ENCODE measurements around the gene GCN1.

GCN1 gene

GRCh38 chr12:120098756-120099470 lies 95.6 kb downstream of the GCN1 start:
- Histone ChIP-seq H3K9ac (ENCODE audit: low read depth, low read length, poor library complexity, severe bottlenecking) (no peak overlapping the region), H3K9me3 (ENCODE audit: insufficient read depth, low read depth, low read length) (no peaks in the 10 kb centered on the region), H2AFZ (ENCODE audit: low read length) (no peak overlapping the region), H3K4me2 (ENCODE audit: low read depth, low read length, poor library complexity, severe bottlenecking) (no peak overlapping the region), H3K4me3 (ENCODE audit: low read length, poor library complexity, severe bottlenecking) (no peak overlapping the region), H3K27me3 (ENCODE audit: insufficient read depth, low read length, poor library complexity, severe bottlenecking) (no peaks in the 10 kb centered on the region), H3K9me2 (replicated peaks; ENCODE audit: low read depth, low read length) (no peaks in the 10 kb centered on the region), H3K36me3 (ENCODE audit: insufficient read depth, low read length) (peaks cover 83% of the 10 kb centered on the region; the same call in 1 of the 2 replicates), H4K20me1 (ENCODE audit: insufficient read depth, low read length, poor library complexity, severe bottlenecking) (peaks cover 39% of the 10 kb centered on the region), H3K79me2 (ENCODE audit: insufficient read depth, low read length) (peaks cover 40% of the 10 kb centered on the region), H3K4me1 (ENCODE audit: insufficient read depth, low read length, poor library complexity, severe bottlenecking) (peaks cover 8% of the 10 kb centered on the region), H3F3A (ENCODE audit: low read depth) (no peaks in the 10 kb centered on the region)
- no peak for TF ChIP-seq EZH2phosphoT487 (IDR thresholded peaks at IDR 0.05; ENCODE audit: borderline replicate concordance)
- no peak for TF ChIP-seq CTCF (conservative IDR thresholded peaks at IDR 0.05; ENCODE audit: low read length)

DNA sequence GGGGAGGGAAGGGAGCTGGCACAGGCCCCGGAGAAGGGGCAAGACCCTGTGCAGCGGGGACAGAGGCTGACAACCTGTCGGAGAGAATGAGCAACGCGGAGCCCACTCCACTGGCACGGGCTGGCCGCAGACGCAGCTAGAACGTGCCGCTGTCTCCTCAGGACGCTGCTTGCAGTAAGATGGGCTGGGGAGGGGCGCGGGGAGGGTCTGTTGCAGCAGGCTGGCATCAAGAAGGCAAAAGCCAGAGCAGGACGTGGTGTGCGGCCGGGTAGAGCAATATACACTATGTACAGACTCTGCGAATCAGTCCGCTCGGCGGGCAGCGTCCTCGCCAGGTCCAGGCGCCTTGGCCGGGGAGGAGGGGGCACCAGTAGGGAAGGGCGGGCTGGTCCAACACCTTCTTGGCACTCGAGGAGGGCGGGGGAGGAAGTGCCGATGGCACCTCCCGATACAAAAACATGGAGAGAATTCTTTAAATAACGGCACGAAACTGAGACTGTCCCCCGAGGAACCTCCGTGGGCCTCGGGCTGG lies 97.8 kb downstream of the GCN1 start:
- H2AFZ ChIP-seq (ENCODE audit: low read length), result no peak overlapping the region
- H3F3A ChIP-seq (ENCODE audit: low read depth), result no peaks in the 10 kb centered on the region
- TF ChIP-seq EZH2phosphoT487 (IDR thresholded peaks at IDR 0.05; ENCODE audit: borderline replicate concordance) (no peak), CTCF (conservative IDR thresholded peaks at IDR 0.05; ENCODE audit: low read length) (no peak)
- peaks cover 17% of the 10 kb centered on the region for H4K20me1 ChIP-seq (ENCODE audit: insufficient read depth, low read length, poor library complexity, severe bottlenecking)
- H3K9me2 ChIP-seq (replicated peaks; ENCODE audit: low read depth, low read length), result no peaks in the 10 kb centered on the region
- no peaks in the 10 kb centered on the region for H3K27me3 ChIP-seq (ENCODE audit: insufficient read depth, low read length, poor library complexity, severe bottlenecking)
- no peak overlapping the region for H3K9ac ChIP-seq (ENCODE audit: low read depth, low read length, poor library complexity, severe bottlenecking)
- peaks cover 13% of the 10 kb centered on the region for H3K4me1 ChIP-seq (ENCODE audit: insufficient read depth, low read length, poor library complexity, severe bottlenecking)
- H3K4me3 ChIP-seq (ENCODE audit: low read length, poor library complexity, severe bottlenecking), result no peak overlapping the region
- peaks cover 62% of the 10 kb centered on the region; the same call in 1 of the 2 replicates for H3K36me3 ChIP-seq (ENCODE audit: insufficient read depth, low read length)
- H3K9me3 ChIP-seq (ENCODE audit: insufficient read depth, low read depth, low read length), result no peaks in the 10 kb centered on the region
- H3K79me2 ChIP-seq (ENCODE audit: insufficient read depth, low read length), result peaks cover 20% of the 10 kb centered on the region; the same call in 1 of the 2 replicates
- no peak overlapping the region for H3K4me2 ChIP-seq (ENCODE audit: low read depth, low read length, poor library complexity, severe bottlenecking)

GRCh38 chr12:120095736-120096135 lies 98.8 kb downstream of the GCN1 start:
- Histone ChIP-seq H4K20me1 (ENCODE audit: insufficient read depth, low read length, poor library complexity, severe bottlenecking) (peaks cover 12% of the 10 kb centered on the region), H2AFZ (ENCODE audit: low read length) (no peak overlapping the region), H3K79me2 (ENCODE audit: insufficient read depth, low read length) (peaks cover 11% of the 10 kb centered on the region; the same call in 1 of the 2 replicates), H3K4me3 (ENCODE audit: low read length, poor library complexity, severe bottlenecking) (no peak overlapping the region), H3K36me3 (ENCODE audit: insufficient read depth, low read length) (peaks cover 52% of the 10 kb centered on the region; the same call in 1 of the 2 replicates), H3K4me2 (ENCODE audit: low read depth, low read length, poor library complexity, severe bottlenecking) (no peak overlapping the region), H3K9me2 (replicated peaks; ENCODE audit: low read depth, low read length) (no peaks in the 10 kb centered on the region), H3K9me3 (ENCODE audit: insufficient read depth, low read depth, low read length) (no peaks in the 10 kb centered on the region), H3K27me3 (ENCODE audit: insufficient read depth, low read length, poor library complexity, severe bottlenecking) (no peaks in the 10 kb centered on the region), H3F3A (ENCODE audit: low read depth) (no peaks in the 10 kb centered on the region), H3K9ac (ENCODE audit: low read depth, low read length, poor library complexity, severe bottlenecking) (no peak overlapping the region), H3K4me1 (ENCODE audit: insufficient read depth, low read length, poor library complexity, severe bottlenecking) (peaks cover 13% of the 10 kb centered on the region)
- no peak for TF ChIP-seq CTCF (conservative IDR thresholded peaks at IDR 0.05; ENCODE audit: low read length)
- no peak for TF ChIP-seq EZH2phosphoT487 (IDR thresholded peaks at IDR 0.05; ENCODE audit: borderline replicate concordance)

All from Loucy (cell line).